ENCODE measurements around the gene ATP8A2.
"Not testable (repeated sequence)": the region's sequence is repeated elsewhere in the genome, so short reads cannot be mapped to it uniquely, and the experiment has no call there.

ATP8A2 gene

DNA sequence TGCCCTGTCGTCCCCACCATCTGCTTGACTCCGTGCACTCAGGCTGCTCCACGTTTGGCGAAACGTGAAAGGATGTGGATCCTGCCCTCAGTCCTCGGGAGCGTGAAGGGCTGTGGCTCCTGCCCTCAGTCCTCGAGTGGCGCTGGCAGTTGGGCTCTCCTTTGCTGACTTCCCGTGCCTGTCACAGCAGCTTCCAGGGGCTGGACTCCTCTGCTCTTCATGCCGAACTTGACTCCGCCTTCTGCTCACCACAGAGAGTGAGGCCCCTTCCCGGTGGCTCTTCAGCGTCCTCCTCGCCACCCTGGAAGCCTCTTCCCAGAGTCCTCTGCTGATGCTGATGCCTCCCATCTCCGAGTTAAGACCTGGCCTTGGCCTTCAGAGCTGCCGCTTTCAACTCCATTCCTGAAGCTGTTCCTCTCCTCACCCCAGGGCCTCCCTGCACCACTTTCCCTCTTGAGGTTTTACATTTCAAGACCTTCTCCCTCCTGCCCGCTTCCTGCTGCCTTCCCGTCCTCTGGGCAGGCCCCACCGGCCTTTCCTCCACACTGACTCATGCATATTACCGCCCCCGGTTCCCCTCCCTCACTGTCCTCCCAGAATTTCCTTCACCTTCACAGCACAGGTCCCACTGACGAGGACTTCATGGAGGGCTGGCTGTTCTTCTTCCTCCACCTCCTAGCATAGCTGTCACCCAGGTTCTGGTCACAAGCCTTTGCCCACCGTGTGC, 568.4 kb downstream of the ATP8A2 start:
- no peak for DNase-seq

DNA sequence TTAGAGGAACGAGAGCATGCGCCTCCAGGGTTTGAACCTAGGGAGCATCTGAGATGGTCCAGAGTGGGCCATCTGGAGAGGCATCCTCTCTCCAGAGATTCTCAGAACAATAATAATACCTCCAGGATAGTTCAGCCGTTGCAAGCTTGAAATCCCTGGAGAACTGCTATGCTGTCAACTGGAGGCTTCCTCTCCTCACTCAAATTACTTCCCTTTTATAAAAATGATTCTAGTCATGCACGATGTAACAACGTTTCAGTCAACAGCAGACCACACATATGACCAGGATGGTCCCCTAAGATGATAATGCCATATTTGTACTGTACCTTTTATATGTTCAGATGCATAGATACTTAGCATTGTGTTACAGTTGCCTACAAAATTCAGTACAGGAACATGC, 571.3 kb downstream of the ATP8A2 start:
- no peak for DNase-seq

DNA sequence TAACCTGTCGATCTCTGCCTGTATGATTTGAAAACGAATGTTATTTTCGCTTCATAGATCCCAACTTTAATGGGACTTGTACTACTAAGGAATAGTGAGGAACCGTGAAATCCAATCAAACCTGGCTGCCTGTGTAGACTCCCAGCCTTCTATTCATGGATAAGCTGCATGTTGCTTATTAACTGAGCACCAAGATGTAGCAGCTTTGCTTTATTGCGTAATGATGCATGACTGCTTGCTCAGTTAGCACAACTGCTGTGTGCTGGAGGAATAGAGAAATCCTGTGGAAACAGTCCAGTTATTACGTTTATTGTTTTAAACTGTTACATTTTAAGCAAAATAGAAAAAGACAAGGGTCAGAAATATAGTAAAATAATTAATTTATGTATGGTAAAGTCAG, 571.9 kb downstream of the ATP8A2 start:
- no peak for DNase-seq

DNA sequence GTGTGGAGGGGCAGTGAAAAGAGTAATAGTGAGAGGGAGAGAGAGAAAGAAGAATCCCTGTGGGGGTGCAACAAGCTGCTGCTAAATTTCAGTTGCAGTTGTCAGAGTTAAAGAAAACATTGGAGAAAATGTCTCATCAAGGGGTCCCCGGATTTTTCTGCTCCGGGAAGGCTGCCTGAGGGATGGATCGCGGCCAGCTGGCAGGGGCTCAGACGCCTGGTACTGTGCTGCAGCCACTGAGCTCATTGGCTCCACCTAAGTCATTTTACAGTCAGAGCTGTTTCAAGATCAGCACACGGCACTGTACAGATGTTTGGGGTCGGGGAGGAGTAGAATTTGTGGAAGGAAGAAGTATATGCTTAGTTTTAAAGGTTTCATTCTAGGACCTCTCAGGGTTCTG, 573.8 kb downstream of the ATP8A2 start:
- no peak for DNase-seq

DNA sequence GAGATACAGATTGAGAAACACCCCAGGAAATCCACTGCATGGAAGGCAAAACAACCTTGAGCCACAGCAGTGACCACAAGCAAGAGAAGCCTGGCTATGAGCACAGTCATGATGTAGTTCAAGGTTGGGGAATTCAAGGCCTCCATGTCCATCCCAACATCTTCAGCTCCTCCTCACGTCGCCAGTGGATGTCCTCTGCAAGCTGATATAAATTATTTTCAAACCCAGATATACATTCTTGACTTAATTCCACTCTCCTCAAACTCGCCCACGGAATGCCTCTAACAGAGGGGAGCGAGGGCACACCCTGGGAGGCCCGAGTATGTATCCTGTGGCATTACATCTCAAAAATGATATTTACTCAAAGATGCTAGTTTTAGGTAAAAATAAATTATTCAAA, 574.5 kb downstream of the ATP8A2 start:
- no peak for DNase-seq

DNA sequence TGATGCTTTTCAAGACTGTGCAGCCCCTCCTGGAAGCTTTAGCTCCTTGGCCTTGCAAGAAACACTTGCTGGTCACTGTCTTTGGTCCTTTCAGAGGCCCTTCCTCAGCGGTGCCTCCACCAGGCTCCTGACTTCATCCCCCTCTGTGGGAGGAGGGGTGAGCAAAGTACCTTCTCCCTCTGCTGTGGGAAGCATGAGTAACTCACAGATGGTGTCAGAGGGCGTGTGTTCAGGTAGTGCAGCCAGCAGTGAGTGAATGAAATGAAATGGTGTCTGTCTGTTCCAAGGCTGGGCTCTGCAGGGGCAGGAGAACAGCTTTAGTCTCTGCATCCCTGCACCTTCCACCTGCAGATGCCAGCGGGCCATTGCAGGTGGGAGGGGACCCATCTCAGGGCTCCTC, 577.1 kb downstream of the ATP8A2 start:
- DNase-seq = no peak

DNA sequence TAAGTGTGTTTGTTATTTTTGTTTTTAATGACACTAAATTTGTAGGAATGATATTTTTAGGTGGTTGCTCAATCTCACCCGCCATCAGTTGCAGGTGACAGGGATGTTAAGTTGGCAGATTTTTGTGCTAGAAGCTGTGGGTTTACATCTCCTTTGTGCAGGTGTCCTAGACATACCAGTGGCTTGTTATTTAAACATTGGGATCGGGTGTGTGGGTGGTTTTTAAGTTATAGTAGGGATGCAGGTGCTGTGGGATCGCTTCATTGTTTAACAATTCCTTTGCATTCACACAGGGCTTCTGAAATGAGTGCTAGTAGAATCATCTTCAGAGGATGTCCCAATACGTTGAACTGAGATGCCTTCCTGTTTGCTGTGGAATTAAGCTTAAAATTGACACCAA, 580.1 kb downstream of the ATP8A2 start:
- no peak for DNase-seq

DNA sequence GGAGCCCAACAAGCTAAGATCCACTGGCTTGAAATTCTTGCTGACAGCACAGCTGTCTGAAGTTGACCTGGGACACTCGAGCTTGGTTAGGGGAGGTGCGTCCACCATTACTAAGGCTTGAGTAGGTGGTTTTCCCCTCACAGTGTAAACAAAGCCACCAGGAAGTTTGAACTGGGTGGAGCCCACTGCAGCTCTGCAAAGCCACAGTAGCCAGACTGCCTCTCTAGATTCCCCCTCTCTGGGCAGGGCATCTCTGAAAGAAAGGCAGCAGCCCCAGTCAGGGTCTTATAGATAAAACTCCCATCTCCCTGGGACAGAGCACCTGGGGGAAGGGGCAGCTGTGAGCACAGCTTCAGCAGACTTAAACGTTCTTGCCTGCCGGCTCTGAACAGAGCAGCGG, 582.3 kb downstream of the ATP8A2 start:
- DNase-seq = not testable (repeated sequence)

DNA sequence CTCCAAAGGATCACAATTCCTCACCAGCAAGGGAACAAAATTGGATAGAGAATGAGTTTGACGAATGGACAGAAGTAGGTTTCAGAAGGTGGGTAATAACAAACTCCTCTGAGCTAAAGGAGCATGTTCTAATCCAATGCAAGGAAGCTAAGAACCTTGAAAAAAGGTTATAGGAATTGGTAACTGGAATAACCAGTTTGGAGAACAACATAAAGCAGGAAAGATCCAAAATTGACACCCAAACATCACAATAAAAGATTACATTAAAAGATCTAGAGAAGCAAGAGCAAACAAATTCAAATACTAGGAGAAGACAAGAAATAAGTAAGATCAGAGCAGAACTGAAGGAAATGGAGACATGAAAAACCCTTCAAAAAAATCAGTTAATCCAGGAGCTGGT, 583.2 kb downstream of the ATP8A2 start:
- DNase-seq = not testable (repeated sequence)

DNA sequence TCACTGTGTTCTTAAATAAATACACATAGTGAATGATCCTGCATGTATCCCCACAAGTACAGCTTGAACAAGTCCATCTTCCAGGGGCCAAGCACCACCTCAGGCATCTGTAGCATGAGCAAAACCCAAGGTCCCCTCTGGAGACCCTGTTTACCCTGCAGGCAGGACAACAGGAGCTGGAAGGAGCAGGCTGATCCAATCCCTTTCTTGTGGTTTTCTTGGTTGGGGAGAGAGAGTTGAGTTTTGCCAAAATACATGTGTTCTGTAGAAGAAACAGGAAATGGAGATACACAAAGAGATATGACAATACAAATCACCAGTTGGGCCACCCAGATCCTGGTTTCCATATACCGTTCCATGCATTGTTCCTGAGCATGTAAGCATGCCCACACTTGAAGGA, 587.2 kb downstream of the ATP8A2 start:
- DNase-seq = no peak

DNA sequence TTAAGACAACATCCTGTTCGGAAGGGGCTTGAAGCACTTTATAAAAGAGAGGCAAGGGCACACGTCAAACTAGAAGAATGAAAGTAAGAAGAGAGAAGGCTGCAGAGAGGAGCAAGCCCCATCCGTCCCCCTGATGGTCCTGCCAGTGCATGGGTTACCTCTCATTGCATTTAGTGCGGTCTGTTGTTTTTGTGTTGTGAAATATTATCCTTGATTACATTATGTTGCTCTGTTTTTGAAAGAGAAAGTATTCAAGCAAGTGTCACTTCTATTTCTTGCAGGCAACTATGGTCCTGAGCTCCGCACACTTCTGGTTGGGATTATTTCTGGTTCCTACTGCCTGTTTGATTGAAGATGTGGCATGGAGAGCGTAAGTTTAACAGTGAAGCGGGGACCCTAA, 589.5 kb downstream of the ATP8A2 start:
- no peak for DNase-seq

DNA sequence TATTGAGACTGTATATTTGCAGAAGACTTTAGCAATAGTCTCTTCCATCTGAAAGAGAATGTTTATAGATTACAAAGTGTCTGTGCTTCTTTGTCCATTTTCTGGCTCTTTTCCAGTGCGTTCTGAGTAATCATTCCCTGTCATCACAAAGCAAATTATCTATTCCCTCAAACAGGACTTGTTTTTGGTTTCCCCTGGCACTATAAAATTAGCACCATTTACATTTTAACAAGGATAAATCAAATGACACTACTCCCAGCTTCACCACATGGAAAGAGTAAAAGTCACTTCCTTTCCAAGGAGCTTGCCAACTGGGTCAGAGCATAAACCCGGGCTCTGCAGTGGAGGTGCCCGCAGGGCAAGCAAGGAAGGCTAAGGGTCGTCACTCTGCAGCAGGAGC, 591.9 kb downstream of the ATP8A2 start:
- DNase-seq = no peak

DNA sequence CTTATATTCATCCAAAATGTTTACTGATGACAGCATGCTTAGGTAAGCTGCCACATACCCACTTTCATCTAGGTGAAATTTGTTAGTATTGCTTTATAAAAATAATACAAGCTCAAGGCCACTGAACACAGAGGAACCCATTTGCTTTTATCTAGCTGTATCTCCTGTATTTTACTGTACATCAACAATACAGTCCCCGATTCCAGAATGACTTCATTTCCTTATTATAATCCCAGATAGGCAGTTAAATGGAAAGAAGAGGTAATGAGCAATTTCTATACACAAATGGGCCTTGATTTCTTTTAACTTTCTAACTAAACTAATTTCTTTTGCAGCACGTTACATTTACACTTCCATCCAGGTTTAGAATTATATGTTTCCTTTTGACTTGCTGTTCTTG, 593.8 kb downstream of the ATP8A2 start:
- DNase-seq = no peak

DNA sequence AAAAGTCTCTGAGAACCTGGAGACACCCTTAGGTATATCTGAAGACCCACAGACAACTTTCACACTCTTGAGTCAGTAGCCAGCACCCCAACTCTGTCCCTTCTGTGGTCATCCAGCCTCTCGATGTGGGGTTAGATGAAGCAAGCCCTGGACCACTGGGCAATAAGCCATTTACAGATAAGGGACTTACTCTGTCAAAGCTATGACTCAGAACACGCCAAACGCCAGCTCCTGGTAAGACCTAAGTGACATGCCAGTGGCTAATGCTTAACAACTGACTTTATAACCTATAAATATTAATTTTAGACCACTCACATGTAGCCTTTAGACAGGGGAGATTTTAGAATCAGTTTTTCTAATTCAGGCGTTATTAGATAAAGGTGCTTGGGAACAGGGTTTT, 594.3 kb downstream of the ATP8A2 start:
- DNase-seq = no peak

DNA sequence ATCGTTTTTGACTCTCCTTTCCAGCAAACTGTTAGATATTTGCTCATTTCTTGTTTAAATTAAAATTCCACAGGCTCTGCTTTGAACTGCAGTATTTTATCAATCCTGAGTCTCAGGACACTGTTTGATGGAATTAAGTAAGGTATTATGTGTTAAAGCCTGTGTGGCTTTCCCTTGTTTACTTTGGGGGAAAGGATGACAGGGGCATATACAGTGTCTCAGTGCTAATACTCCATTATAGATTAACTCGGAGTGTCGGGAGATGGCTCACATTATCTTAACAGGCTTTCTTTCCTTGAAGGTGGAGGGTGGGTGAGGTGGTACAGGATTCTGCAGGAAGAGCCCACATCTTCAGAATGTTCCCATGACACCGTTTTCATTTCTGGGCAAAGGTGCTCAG, 595.4 kb downstream of the ATP8A2 start:
- no peak for DNase-seq

DNA sequence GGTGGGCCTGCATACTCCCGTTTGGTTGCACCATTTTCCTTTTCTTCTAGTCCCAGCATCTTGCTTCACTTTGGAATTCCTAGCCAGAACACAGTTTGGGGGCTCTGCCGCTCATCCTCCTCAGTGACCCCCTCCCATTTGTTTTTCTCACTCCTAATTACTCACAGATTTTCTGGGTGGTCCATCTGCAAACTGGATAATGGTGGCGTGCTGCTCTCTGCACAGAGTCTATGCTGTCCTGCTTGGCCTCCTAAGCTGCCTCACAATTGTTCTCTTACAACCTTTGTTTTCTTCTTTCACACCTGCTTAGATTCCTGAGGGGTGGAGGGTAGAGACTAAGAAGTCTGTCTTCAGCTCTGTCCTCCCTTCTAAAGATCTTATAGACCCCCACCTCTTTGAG, 599.3 kb downstream of the ATP8A2 start:
- no peak for DNase-seq

DNA sequence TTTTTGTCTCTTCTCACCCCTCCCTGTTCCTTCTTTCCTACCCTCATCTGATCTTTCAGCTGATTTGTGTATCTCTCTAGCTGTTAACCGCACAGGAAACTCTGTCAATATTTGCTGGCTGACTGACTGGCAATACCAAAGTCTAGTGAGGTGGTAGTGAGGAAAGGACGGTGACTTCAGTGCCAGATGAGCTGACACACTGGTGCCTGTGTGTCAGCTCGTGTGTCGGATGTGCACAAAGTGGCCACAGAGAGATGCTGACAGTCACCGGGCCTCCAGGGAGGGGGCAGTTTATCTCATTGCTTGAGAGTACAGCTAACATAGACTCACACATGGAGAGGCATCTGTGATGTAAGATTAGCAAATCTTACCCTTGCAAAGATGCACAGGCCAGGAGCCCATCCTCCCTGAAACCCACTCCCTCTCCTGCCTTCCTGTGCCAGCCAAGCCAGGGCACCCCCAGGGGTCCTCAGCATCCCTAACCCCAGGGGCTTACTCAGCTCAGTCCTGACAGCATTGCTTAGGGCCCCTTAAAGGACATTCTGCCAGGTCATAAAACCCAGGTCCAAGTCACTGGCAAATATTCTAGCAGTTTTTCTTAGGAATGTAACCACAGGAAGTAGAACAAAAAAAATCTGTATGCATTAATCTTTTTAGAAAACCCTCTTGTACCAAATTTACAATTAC, 599.8 kb downstream of the ATP8A2 start:
- no peak for DNase-seq

DNA sequence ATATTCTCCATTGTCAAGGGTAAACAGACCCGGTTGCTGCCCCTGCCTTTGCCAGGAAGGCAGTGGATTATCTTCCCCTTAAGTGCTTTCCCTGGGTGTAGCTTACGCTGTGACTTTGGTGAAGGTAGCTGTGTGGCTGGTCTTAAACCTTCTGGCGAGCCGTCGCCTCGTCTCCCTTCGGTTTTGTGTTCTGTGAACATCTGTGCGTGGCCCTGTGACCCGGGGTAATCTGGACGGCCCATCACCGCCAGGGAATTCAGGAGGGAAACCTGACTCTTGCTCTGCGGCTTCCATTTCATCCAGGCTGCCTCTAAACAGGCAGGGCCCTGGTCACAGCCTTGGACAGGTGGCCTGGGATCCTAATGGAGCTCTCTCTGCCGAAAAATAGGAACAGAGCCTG, 601.3 kb downstream of the ATP8A2 start:
- DNase-seq = no peak

DNA sequence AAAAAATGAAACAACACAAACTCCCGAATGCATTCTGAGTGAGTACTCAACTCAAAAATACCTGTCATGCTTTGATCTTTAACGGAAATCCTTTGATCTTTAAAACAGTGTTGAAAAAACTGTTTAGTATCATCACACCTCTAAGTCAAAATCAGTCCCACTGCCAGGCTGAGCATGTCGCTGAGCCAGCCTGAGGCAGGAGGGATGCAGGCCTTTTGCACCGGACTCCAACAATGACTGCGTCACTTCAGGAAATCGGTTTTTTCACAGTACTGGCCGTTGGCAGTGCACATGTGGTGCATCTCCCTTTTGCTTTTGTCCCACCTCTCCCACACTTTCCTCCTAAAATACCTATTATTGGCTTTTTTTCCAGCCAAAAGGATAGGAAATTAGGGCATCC, 601.8 kb downstream of the ATP8A2 start:
- no peak for DNase-seq

DNA sequence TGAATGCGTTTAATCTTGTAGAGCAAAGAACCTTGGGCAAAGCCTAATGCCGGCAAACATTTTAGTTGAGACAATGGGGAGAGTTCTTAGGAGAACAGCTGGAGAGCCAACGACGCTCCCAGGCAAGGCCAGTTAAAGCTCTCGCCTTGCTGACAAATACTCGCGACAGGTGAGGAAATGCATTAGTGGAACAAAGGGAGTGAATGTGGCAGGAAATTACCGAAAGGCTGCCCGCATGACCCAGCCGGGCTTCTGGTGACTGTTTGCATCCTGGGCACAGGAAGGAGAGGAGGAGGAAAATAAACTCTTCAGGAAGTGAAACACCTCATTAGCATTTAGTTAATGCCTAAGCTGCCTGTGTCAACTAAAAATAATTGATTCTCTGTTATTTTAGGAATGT, 605.4 kb downstream of the ATP8A2 start:
- DNase-seq = no peak

DNA sequence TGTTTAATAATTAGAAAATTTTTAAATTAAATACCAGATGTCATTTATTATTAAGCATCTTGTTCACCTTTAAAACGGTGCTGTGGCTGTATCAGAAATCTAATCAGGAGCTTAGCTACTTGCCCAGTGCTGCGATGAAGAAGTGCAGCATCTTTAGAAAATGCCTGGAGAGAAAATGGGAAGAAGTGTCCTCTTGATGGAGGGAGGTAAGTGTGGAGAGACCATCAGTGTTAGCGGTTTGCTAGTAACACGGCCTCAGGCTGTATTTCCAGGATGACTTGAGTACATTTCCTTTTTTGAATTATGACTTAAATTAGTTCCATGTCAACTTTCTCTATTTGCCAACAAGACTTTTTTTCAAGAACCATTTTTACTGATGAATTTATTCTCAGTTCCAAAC, 605.9 kb downstream of the ATP8A2 start:
- DNase-seq = no peak

DNA sequence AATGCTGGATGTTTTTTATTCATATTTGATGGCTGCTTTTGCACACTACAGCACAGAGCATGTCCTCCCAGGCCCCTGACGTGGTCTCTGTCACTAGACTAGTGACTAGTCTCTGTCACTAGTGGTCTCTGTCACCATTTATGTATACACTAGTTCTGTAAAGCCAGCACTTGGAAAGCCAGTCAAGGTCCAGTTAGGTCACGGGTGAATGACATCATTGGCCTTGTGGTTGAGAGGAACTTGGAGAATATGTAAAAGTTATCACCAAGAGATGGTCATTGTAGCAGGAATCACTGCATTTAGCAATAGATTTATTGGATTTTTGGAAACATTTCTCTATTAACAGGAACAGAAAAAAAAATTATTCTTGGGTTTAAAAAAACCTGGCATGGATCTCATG, 607.2 kb downstream of the ATP8A2 start:
- DNase-seq = no peak

DNA sequence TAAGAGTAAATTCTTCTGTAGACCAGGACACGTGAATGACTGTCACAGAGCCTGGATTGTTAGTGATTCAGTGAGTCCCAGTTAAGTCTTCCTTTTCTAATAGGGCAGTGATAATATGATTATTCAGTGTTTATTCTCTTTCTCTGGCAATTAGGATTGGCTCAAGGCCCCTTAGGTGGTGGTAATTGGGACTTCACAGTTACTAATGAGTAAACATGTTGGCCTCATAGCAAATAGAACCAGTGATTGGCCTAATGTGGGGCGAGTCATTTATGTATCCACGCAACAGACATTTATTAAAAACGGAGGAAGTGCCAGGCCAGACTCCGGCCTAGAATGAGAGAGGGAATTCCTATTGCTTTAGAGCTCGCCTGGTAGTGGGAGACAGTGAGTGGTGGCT, 607.6 kb downstream of the ATP8A2 start:
- DNase-seq = no peak

DNA sequence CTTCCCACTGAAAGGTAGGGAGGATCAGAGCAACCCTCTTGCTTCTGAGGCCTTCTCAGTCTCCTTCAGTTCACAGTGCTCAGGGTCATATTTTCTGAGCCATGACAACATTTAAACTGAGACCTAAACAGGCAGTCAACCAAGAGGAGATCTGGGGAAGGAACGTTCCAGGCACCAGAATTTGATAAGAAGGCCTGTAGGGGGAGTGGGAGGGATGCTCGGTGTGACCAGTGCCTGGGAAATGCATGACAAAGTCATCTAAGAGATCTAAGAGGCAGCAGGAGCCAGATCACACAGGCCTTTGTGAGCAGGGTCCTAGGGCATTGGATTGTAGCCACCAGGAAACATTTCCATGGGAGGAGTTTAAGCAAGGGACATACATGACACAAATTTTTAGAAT, 608.5 kb downstream of the ATP8A2 start:
- DNase-seq = no peak

DNA sequence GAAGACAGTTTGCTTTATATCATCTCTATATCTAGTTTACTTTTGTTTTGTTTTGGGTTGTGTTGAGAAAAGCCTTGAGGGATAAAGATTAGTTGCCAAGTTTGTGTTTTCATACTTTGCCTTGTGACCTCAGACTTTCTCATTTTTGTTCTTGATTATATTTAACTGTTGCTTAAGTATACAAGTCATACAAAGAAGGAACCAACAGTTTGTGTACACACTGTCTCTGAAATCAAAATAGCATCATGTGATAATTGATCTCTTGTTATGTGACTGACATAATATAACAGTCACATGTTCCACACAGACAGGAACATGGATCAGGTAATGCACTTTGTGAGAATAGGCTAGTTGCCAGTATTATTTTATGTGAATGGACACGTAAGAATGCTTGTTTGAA, 609.3 kb downstream of the ATP8A2 start:
- DNase-seq = no peak
